Smooth muscle cell of the brain vasculature (primary cell): ENCODE results near the gene WIPF2.
"Not testable (repeated sequence)": the region's sequence is repeated elsewhere in the genome, so short reads cannot be mapped to it uniquely, and the experiment has no call there.

Experiments used
- DNase-seq: peaks from one replicate; pipeline ENCODE4 v3.0.0-alpha.2; 2012; ENCODE audit warnings: low read depth, low spot score

Gene WIPF2

DNA sequence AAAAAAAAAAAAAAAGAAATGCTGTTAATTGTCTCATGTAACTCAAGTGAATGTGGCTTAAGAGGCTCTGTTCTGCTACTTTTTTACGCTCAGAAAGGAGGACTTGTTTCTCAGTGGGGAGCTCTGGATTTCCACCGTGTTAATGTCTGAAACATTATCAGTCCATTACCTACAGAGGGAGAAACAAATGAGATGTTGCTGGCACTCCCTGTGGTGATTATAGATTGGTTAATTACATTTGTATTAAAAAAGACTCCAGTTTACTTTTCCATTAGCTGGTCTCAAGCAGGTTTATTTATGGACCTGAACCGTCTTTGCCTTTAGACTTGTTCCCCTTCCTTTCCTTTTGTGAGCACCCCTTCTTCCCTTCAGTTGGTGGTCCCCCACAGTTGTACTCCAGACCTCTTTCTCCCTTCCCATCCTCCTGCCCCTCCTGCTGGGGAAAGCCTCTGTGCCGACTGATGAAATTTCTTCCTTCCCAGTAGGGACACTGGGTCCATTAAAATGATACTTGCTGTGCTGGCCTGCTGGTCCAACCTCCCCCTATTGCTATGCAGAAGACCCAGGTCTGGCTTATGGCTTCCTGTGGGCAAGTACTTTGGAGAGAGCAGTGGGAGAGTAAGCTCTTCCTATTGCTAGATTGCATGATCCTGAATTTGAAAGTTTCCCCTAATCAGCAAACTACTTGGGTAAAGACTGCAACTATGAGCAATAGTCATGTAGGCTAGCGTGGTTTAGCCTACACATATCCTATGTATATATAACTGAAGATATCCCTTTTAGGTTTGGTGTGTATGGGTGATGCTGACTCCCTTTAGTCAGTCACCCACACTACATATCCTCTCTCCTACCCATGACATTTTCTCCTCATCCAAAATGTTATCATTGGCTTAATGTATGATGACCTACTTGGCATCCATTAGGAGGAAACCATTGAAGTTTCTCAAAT, 76.7 kb downstream of the WIPF2 start:
- no peak for DNase-seq

- no peak for DNase-seq
Measured at GRCh38 chr17:40297511-40297910, 78.4 kb downstream of the WIPF2 start.

DNA sequence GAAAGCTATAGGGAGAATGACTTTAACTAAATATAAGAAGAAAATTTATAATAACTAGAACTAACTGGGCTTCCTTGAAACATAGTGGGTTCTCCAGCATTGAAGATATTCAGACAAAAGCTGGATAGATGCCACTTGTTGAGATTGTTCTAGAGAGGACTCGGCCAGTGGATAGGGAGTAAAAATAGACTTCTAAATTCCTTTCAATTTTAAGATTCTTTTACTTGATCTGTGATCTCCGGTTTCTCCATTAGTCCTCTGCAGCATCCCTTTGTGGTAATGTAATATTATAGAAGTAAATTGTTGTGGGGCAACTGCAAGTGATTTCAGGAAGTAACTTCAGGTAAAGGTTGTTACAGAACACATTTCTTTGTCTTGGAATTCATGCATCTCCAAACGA, 79.6 kb downstream of the WIPF2 start:
- DNase-seq = no peak

DNA sequence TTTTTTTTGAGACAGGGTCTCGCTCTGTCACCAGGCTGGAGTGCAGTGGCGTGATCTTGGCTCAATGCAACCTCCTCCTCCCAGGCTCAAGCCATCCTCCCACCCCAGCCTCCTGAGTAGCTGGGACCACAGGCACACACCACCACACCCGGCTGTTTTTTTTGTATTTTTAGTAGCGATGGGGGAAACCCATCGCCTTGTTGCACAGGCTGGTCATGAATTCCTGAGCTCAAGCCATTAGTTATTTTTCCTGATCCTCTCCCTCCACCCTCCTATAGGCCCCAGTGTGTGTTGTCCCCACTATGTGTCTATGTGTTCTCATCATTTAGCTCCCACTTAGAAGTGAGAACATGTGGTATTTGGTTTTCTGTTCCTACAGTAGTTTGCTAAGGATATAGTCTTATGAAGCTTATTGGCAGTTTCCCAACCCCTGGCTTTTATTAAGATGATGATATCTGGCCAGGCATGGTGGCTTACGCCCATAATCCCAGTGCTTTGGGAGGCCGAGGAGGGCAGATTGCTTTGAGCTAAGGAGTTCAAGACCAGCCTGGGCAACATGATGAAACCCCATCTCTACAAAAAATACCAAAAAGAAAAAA, 80.2 kb downstream of the WIPF2 start:
- DNase-seq = not testable (repeated sequence)

DNA sequence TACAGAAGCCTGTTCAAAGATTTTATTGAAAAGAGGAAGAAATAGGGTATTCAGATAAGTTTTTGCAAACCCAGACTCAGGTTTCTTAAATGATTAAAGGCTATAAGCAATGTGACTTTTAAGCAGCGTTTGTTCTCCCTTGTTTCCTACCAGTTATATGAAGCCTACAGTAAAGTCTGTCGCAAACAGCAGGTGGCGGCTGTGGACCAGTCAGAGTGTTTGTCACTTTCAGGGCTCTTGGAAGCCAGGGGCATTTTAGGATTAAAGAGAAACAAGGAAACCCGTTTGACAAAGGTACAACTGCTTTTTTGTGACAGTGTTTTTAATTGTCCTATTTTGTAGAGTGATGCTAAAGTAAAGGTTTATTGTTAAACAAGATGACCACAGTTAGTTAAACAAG, 82.2 kb downstream of the WIPF2 start:
- DNase-seq = no peak

GRCh38 chr17:40303009-40303657, 84.0 kb downstream of the WIPF2 start:
- DNase-seq = no peak

DNA sequence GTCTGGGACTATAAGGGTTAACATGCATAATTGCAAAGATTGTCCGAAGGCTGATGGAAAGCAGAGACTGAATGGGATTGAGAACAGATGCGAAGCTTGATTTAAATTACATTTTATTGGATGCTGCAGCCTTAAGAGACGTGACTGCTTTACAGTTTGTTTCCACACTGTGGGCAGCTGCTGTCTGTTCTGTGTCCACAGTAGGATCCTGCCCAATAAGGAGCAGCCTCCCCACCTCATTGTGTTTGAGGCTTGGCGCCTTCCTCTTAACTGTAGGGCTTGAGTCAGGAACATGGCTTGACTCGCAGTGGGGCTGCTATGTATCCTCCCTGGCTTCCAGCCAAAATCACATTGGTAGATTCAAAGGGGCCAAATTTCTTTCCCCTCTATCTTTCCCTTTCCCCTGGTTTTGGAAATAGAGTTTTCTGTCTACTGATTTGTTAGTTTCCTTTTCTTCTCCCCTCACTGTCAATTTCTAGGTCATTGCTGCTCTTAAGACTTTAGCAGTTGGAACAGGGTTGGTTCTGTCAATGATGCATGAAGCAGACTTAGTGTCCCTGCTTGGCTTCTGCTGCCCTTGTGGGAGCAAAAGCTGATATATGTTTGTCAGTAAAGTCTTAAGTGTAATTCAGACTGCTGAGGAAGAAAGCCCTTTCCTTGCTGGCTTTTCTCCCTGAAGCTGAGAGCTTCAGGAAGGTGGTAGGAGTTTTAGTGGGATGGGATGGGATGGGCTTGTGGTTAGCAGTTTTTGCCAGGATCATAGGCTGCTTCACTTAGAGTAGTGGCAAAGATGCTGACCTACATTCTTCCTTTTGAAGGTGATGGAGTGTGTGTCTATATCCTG, 84.8 kb downstream of the WIPF2 start:
- no peak for DNase-seq

GRCh38 chr17:40304552-40304863, 85.4 kb downstream of the WIPF2 start:
- not testable (repeated sequence) for DNase-seq

DNA sequence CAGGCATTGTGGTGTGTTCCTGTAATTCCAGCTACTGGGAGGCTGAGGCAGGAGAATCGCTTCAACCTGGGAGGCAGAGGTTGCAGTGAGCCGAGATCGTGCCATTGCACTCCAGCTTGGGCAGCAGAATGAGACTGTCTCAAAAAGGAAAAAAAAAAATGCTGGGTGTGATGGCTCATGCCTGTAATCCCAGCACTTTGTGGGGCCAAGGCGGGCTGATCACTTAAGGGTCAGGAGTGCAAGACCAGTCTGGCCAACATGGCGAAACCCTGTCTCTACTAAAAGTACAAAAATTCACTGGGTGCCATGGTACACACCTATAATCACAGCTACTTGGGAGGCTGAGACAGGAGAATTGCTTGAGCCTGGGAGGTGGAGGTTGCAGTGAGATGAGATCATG, 85.8 kb downstream of the WIPF2 start:
- not testable (repeated sequence) for DNase-seq

DNA sequence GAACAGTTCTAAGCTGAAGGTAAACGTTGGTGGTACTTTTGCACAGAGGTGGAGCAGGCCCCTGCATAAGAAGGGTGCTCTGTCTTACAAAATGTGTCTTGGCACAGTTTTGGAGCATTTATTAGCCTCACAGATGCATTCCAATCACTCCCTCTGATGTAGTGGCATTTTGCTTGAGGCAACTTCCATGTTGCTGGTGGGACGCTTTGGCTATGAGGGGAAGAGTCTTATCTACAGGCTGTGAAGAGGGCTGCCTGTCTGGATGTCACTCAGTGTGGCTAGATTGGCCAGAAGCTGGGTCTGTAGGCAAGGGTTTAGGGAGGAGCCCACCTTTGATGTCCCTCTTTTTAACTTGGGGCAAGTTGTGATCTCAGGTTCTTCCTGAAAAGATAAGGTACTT, 87.3 kb downstream of the WIPF2 start:
- no peak for DNase-seq

DNA sequence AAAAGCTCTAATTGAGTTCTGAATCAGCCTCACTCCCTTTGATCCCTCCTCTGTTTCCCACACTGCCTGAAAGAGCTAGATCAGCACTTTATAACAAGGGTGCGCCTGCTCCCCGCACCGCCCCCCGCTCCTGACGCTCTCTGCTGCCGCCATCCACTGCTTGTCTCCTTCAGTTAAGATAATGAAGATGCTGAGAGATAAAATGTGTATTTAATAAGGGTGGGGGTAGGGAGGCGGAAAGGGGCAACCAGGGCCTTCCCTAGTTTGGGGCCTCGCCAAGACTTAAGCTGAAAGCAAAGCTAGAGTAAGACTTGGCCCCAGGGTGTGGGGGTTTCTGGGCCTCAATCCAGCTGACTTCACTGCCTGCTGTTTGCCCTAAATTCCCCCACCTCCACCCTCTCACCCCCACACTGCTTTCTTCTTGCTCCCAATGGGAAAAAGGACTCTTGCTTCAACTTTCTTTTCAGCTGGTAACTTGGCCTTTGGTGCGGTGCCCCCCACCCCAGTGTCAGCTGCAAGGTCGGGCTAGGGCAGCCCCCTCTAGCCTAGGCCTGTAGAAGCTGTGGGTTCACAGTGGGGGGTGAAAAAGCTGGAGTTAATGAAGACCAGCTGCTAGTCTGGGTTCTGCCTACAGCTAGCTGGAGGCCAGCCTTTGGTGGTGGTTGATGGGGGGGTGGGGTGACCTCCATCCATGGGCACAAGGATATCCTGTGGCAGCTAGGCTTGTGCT, 88.1 kb downstream of the WIPF2 start:
- DNase-seq = peak; percentile 70

- no peak for DNase-seq
Measured at GRCh38 chr17:40307740-40308239, 88.7 kb downstream of the WIPF2 start.

GRCh38 chr17:40309031-40309948, 90.2 kb downstream of the WIPF2 start, which contains the start of gene RARA:
Gene RARA, plus strand, starts transcription at chr17:40309180. Its CDS starts 22,039 bp downstream, at chr17:40331219.
- DNase-seq = no peak

- no peak for DNase-seq
Measured at GRCh38 chr17:40309949-40310510, 90.9 kb downstream of the WIPF2 start.

GRCh38 chr17:40310882-40311391, 91.8 kb downstream of the WIPF2 start:
- DNase-seq = no peak

DNA sequence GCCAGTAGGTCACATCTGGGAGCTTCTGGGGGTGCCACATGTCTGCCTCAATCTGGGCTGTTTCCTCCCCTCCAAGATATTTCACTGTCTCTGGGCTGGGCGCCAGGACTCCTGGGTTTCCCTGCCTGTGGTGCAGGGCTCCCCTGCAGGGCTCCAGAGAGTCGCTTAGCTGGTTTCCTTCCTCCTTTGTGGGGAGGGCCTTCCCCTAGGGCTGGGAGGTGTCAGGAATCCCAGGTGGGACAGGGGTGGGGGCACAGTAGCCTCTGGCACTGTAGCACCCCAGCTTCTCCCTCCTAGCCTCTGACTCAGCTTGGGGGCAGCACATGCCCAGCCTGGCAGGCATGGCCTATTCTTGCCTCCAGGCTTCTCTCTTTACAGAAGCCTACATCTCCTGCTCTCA, 92.5 kb downstream of the WIPF2 start:
- DNase-seq = no peak

DNA sequence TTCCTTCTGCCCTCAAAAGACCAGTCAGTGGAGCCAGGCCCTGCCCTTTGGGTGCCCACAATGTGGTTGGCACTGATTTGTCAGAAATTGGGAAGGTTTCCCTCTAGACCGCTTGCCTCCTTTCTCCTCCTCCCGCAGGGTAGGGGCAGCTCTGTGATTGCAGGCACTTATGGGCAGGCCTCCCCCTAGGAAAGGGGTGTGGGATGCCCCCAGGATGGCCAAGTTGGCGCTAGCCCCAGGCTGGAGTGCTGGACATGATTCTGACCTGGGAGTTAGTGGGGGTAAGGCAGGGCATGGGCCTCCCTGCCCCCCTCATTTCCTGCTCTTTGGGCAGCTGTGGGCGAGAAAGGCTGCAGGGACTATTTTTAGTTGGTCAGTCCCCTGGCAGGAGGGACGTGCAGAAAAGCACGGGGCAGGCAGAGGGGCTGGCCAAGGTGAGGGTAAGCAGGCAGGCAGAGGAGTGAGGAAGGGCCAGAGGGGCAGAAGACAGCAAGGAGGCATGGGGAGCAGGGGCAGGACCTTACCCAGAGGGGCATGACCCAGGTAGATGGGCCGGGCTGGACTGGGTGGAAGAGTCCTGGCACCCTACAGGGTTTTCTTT, 93.1 kb downstream of the WIPF2 start:
- no peak for DNase-seq

DNA sequence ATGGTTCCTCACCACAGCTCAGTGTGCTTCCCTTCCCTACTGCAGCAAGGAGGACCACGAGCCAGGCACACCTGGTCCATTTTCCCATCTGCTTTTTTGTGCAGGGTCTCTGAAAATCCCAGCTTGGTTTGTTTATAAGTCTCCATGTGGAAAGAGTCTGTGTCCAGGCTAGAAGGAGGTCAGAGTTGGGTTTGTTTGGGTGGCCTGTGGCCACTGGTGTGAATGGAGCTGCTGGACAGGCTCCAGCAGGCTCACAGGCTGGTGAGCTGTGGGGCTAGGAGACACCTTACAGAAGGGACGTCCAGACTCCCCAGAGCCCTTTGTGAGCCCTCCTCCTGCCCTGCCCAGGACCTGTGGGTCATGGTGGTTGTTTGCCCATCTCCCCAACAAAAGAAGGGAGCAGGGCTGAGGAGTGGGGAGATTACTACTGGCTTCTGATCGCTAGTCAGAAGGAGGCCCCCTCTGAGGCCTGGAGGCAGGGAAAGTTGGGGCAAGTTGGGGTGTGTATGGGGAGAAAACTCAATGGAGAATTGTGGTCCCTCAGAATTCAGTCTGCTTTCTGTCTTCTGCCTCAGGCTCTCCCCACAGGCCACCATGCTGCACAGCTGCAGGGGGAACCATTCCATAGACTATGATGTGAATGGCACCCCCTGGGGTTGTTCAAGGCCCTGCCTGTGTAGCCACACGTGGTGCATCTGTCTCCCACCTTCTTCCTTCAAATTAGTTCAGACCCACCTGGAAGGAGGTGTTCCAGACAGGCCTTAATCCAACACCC, 94.0 kb downstream of the WIPF2 start:
- no peak for DNase-seq
